ENCODE measurements around the gene LRRC30.

DNA sequence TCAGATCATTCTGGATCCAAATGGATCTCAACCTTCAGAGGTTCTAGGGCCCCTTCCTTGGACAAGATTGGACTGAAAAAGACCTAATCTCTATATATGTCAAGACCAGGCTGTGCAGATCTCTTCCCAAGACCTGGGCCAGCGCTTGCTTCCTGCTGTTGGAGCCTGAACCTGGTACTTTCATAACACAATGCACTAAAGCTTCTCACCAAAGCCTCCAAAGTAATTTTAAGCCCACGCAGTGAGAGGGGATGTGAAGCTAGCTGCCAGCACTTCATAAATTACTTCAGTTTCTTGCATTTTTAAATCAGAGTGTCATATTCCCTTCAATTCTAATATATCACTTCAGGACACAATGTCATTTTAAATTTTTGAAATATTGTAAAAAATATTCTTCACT, 50.7 kb downstream of the LRRC30 start:
- TF ChIP-seq, protein P1, sequence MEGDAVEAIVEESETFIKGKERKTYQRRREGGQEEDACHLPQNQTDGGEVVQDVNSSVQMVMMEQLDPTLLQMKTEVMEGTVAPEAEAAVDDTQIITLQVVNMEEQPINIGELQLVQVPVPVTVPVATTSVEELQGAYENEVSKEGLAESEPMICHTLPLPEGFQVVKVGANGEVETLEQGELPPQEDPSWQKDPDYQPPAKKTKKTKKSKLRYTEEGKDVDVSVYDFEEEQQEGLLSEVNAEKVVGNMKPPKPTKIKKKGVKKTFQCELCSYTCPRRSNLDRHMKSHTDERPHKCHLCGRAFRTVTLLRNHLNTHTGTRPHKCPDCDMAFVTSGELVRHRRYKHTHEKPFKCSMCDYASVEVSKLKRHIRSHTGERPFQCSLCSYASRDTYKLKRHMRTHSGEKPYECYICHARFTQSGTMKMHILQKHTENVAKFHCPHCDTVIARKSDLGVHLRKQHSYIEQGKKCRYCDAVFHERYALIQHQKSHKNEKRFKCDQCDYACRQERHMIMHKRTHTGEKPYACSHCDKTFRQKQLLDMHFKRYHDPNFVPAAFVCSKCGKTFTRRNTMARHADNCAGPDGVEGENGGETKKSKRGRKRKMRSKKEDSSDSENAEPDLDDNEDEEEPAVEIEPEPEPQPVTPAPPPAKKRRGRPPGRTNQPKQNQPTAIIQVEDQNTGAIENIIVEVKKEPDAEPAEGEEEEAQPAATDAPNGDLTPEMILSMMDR (optimal IDR thresholded peaks at IDR 0.05 in 1 of 3, IDR thresholded peaks at IDR 0.05 in 1 of 3, conservative IDR thresholded peaks at IDR 0.05 in 1 of 3; ENCODE audit: extremely low read depth in 1 of 3, insufficient read depth in 2 of 3, low read length in 3 of 3) = no peak
- no peak for TF ChIP-seq EZH2 (IDR thresholded peaks at IDR 0.05; ENCODE audit: low read length)

Data from keratinocyte (primary cell).